HG03565 (cell line): ENCODE results near the gene ABCA2.
"Not testable (repeated sequence)": the region's sequence is repeated elsewhere in the genome, so short reads cannot be mapped to it uniquely, and the experiment has no call there.

Source experiments
- ATAC-seq: cut with Tn5 transposase; IDR thresholded peaks from one replicate; pipeline ENCODE4 v1.9.1; 2021; ENCODE audit warnings: mild to moderate bottlenecking, moderate library complexity; ENCODE audit not compliant: unreplicated experiment

ABCA2 gene

DNA sequence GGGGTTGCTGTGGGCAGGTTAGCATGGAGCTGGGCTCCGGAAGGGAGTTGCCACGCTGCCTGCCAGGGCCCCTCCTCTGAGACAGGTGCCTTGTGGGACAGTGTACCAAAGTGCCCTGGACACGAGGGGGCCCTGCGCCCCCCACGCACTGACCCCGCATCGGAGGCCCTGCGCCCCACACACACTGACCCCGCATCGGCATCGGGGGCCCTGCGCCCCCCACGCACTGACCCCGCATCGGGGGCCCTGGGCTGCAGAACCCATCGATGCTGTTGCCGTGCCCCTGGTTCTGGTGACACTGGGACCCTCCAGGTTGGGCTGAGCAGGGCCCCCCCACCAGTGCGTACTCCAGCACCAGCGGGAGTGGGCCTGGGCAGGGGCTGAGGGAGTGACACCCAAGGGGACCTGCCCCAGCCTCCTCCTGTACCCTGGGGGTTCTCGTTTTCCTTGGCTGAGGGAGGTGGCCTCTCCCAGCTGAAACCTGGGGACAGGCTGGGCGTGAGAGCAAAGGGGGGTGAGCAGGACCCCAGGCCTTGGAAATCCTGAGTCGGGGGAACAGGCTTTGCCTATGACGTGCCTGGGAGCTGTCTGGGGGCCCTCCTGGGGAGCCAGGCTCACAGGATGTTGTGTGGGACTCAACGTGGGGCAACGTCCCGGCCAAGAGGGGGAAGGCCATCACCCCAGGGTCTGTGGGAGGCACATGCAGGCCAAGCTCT, 35.4 kb upstream of the ABCA2 start:
- no peak for ATAC-seq

DNA sequence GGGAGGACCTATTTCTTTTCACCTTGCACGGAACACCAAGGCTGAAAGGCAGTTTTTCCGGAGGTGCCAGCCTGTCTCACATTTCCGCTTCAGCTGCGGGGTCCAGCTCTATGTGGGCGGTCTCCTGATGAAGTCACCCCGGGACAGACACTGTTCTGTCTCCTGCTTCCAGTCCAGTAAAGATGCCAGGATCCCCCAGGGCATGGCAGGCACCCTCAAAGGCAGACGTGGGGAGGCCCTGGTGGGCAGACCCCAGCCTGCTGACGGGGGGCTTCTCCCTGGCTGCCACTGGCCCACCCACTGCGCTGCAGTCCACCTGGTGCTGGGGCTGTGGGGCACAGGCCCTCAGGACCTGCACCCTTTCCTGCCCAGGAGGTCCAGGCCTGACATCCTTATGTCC, 34.8 kb upstream of the ABCA2 start:
- ATAC-seq = not testable (repeated sequence)

DNA sequence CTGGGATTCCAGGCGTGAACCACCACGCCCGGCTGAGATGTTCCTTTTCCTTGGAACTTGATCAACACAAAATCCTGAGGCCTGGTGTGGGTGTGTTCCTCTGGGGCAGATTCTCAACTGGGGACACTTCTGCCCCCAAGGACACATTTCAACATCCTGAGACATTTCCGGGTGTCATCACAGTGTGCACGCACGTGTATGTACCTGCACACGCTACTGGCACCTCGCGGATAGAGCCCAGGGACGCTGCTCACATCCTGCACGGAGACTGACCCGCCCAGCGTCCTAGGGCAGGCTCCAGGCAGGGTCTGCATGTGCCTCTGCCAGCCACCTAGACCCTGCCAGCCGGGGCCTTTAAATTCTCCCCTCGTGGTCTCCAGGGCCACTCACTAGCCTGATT, 34.3 kb upstream of the ABCA2 start:
- no peak for ATAC-seq

DNA sequence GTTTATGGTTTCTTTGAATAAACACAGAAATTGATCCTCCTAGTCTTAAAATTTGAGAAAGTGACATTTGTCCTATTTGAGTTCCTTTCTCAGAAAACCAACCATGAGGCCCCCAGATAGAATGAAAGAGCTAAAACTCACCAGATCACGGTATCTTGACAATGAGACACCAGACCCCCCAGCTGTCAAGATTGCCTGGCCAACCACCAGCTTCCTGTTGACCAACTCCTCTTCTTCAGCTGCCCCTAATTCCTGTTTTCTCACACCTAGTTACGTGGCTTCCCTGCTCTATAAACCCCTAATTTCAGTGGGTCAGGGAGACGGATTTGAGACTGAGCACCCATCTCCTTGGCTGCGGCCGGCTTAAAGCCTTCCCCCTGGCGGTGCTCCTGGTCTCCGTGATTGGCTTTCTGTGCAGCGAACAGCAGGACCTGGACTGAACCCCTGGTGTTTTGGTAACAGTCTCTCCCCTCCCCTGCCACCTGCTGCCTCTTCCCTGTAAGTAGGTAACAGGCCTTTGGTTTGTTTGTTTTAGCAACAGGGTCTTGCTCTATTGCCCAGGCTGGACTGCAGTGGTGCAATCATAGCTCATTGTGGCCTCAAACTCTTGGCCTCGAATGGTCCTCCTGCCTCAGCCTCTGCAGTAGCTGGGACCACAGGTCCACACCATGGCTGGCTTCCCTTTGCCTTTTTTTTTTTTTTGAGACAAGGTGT, 30.6 kb upstream of the ABCA2 start:
- ATAC-seq = no peak

DNA sequence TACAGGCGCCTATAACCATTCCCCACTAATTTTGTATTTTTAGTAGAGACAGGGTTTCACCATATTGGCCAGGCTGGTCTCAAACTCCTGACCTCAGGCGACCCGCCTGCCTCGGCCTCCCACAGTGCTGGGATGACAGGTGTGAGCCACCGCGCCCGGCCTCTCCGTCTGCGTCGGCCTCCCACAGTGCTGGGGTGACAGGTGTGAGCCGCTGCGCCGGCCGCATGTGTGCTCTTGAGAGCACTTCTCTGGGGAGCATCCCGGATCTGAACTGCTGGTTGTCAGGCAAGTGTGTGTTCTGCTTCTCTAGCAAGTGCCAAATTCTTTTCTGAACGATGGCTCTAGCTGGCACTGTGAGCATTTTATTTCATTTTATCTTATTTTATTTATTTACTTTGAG, 29.5 kb upstream of the ABCA2 start:
- no peak for ATAC-seq

DNA sequence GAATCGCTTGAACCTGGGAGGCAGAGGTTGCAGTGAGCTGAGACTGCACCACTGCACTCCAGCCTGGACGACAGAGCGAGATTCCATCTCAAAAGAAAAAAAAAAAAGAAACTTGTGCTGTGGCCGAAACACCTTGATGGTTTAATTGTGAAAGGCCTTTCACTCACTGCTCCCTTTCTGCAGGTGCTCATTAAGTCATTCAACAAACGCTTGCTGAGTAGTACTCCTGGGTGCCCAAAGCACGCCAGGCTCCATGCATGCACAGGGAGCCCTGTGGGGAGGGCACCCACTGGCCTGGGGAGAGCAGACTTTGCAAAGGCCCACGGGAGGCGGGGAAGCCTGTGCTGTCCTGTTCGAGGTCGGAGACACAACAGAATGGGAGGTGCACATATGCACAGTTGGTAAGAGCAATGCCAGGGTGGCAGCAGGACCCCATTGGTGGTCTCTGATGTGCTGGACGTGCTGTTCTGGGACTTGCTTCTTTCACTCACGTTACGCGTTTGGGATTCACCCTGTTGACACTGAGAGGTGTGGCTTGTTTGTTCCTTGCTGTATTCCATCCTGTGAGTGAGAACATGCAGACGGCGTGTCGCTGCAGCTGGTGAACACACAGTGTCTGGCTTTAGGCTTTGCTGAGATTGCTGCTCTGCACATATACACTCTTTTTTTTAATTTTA, 28.8 kb upstream of the ABCA2 start:
- no peak for ATAC-seq

DNA sequence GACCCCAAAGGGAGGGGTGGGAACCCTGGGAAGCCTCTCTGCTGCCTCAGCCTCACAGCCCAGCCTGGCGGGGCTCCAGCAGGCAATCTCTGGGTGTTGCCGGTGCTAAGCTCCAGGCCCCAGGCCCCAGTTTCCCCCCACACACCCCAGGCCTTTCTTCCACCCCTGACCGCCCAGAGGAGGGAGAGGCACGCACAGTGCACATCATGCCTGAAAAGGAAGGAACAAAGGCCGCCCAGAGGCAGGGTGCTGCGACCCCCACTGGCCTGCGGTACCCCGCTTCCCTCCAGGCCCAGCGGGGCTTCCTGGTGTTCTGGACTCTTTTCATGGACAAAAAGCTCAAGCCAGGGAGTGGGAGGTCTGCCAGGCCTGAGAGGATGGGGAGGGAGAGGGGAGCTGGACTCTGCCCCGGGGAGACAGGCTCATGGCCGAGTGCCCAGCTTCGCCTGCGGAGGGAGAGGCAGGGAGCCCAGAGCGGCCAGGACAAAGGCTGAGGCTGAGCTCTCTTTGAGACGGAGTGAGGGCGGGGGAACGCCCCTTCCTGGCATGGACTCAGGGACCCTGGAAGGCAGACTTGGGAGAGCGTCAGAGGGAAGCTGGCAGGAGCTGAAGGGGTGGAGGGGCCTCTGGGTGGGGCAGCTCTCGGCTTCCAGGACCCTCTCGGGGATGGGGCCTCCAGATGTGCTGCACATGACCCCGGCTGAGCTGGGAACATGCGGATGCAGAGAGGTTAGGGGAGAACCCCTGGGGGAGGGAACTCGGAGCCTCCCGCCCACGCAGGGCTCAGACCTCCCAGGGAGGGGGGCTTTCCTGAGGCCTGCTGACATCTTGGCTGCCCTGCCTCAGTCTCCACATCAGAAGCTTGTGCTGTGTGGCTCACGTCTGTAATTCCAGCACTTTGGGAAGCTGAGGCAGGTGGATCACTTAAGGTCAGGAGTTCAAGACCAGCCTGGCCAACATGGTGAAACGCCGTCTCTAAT, 27.6 kb upstream of the ABCA2 start:
- no peak for ATAC-seq

DNA sequence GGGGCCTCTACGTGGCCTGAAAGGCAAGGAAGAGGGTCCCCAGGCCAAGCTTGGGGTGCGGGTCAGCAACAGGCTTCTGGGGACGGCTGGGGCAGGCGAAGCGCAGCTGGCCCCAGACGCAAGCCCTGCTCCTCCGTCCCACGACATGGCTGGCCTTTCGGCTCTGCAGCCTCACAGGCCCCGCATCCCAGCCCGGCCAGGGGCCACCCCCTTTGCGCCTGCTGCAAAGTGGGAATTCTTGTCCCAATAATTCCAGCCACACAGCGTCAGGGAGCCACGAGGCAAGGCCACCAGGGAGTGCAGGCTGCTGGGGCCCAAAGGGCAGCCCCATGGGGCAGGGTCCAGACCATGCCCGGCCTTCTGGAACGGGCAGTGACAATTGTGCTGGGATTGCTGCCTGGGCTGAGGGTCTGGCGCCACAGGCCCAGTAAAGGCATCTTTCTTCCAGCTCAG, 26.9 kb upstream of the ABCA2 start:
- no peak for ATAC-seq

DNA sequence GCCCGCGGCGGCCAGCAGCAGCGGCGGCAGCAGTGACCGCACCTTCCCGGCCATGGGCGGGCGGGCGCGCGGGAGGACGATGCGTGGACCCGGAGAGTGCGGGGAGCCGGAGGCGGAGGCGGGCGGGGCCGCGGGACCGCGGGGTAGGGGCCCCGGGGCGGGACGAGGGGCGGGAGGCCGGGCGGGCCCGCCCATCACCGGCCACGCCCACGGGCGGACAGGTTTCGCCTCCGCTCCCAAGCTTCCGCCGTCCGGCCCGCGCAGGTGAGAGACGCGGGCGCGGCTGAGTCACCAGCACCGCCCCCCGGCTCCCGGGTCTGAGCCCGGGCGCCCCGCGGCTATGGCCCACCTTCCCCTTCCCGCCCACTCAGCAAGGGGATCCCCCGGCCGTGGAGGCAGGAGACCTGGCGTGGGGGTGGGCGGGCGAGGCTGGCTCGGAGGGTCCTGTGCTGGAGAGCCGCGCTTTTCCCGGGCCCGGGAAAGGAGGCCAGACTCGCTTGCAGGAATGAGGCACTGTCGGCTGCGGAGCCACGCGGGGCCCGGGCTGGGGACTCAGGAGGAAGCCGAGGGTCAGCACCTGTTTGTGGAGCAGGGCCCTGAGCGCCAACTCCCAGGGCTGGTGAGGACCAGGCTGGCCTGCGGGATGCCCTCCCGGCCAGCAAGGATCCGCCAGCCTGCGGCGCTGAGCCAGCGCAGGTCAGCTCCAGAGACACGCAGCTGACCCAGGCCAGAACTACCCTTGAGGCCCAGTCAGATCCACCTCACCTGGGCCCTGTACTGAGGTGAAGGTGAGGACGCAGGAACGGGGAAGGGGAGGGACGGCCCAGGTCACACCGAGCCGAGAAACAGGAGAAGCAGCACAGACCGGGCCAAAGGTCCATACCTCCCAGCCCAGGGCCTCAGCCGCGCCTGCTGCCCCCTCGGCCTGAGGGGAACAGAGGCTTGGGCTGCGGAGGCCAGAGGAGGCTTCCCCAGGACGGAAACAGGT, 26.2 kb upstream of the ABCA2 start, which contains the start of gene ENTPD2:
Gene ENTPD2 (minus strand): TSS at position 118 of the 988 bp plus-strand sequence. CDS start 64 bp downstream, at position 54.
- ATAC-seq = no peak

DNA sequence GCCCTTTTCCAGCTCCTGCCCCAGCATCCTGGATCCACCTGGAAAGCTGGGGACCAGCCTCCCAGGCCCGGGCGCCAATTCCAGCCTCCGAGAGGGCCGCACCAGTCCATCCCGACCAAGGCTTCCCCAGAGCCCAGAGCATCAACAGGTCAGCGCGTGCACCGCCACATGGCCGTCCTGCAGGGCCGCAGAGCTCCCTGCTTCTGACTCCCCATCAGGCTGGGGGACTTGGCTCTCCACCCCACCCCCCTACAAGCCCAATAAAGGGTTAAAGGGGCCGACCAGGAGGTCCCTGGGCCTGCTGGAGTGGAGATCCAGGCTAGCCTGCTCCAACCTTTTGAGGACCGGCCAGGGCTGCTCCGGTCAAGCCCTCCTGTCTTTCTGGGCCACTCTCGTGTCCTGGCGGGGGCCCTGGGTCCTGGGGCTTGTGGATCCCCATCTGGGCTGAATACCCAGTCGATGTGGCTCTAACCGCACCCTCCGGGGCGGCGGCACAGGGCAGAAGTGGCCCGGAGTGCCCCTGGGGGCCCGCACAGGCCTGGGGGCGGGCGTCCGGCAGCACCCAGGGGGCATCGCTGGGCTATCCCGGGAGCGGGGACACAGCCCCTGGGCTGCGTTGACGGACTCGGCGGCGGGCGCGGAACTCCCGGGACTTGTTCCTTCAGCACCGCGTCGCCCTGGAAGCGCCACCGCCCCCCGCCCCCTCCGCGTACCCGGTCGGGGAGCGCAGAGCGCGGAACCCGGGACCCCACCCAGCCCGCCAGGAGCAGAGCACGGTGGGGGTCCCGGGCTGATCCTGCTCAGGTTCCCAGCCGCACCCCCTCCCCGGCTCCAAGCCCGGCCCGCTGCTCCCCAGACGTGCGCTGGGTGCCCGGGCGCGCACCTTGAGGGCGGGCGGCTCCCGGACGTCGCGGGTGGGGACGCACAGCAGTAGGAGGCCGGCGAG, 25.2 kb upstream of the ABCA2 start:
- no peak for ATAC-seq

DNA sequence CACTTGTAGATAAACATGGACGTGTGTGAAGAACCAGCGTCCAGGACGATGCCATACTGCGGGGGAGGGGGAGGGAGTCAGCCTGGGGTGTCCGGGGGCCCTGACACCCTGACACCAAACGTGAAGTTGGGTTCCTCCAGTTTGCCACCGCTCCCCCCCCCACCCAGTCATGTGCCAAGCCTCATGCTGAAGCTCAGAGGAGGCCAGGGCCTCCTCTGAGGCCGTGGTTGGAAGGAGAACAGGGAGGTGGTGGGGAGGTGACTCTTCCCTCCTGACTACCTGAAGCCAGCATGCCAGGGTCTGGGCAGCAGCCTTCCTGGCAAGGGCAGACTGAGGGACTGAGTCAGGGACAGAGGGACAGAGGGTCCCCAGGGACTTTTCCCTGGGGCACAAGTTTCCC, 24.3 kb upstream of the ABCA2 start:
- ATAC-seq = no peak

DNA sequence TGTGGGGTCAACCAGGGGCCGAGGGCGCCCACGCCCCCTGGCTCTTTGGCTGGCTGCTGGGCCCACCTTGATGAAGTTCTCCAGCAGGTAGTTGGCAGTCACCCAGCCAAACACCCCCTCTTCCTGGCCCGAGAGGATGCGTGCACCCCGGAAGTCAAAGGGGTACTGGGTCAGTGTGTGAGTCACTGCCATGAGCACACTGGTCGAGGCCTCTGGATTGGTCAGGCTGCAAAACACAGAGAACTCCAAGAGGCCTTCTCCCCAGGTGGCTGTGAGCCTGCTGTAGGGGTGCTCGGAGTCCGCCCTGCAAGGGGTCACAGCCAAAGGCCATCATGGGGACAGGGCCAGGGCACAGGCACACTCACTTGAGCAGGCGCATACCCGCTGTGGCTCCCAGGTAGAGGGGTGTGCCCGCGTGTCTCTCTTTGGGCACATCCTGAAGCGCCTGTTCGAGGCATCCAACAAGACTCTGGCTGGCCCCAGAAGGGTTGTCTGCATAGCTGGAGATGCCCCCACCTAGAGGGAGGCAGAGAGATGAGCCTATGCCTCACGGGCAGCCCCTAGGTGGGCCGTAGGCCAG, 23.2 kb upstream of the ABCA2 start:
- no peak for ATAC-seq

DNA sequence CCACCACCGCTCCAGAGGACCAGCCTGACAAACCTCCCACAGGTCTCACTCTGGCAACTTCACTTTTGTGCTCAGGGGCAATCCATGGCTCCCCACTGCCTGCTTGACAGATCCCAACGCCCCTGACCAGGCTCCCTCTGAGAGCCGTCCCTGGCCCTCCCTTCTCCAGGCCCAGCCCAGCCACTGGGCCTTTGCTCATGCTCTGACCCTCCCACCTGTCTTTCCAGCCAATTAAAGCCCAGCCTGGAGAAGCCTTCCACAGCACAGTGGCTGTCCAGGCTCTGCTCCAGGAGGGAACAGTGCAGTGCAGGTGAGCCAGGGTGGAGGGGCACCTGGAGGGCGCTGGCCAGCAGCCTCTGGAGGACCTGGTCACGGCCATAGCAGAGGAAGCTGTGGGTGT, 22.5 kb upstream of the ABCA2 start:
- ATAC-seq = no peak

DNA sequence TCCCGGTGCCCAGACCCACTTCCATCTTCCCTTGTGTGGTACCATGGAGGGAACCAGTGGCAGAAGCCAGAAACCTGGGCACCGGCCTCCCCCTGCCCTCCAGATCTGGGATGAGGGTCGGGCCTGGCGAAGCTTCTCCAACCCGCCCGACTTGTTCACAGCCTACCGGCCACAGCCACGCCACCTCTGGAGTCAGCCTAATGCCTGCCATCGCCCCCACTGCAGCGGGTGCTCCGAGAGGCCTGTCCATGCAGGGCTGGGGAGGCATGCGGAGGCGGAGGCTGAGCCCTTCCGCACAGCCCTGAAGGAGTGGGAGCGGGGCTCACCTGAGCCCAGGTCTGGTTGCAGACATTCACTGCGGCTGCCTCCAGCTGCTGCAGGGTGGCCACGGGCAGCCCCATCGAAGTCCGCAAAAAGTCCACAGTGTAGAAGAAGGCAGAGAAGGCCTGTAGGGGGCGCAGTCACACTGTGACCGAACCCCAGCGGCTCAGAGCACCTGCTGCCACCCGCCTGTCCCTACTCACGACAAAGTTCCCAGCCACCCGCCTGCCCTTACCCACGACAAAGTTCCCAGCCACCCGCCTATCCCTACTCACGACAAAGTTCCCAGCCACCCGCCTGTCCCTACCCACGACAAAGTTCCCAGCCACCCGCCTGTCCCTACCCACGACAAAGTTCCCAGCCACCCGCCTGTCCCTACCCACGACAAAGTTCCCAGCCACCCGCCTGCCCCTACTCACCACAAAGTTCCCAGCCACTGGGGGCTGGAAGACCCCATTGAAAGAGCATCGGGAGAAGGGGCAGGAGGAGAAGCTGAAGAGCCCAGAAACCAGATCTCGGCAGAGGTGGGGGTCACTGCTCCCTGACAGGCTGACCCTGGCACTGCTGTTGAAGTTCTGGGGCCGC, 21.8 kb upstream of the ABCA2 start:
- ATAC-seq = no peak

DNA sequence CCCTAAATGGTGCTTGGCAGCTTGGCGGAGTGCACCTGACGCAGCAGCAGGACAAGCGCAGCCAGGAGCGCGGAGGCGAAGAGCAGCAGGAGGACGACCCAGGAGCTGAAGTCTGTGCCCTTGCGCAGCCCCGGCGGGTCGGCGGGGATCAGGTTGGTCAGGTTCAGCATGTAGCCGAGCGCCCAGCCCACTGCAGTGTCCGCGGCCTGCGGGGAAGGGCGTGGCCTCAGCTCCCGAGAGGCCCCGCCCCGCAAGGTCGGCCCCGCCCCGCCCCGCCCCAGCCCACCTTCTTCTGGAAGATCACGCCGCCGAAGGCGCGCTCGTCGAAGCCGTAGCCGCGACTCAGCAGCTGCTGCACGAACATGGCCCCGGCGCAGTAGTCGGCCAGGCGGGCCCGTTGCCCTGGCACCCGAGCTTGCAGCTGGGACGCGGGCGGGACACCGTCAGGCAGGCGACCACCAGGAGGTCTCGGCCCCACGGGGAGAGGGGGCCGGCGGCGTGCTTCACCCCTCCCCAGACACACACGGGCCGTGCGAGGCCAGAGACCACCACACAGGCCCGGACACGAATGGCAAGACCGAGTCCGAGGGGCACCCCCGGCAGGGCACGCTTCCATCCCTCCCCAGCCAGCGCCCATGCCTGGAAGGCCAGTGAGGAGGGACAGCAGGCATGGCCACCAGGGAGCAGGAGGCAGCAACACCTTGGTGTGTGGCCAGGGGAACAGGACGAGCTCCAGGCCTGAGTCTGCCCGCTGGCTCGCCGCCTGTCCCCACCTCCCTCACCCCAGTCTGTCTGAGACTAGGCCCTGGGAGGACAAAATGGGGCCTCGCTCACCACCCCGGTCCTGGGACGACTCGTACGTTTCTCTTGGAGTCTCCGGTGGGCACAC, 20.9 kb upstream of the ABCA2 start:
- ATAC-seq = no peak
